ENCODE measurements around the gene PIK3C2G.

The PIK3C2G gene

GRCh38 chr12:18439541-18439940 is 178.2 kb downstream of the PIK3C2G start:
- no peak for DNase-seq (ENCODE audit: low read depth, low spot score)
- no peak overlapping the region for H3K4me3 ChIP-seq (ENCODE audit: low read length)

- DNase-seq (ENCODE audit: low read depth, low spot score) = no peak
- H3K4me3 ChIP-seq (ENCODE audit: low read length) = no peak overlapping the region
Measured at GRCh38 chr12:18443768-18444437, 182.6 kb downstream of the PIK3C2G start.

- no peak overlapping the region for H3K4me3 ChIP-seq (ENCODE audit: low read length)
- no peak for DNase-seq (ENCODE audit: low read depth, low spot score)
Measured at GRCh38 chr12:18446061-18446644, 184.8 kb downstream of the PIK3C2G start.

- H3K4me3 ChIP-seq (ENCODE audit: low read length) = no peak overlapping the region
Measured at GRCh38 chr12:18454330-18454729, 193.0 kb downstream of the PIK3C2G start.

GRCh38 chr12:18456344-18456743 is 195.0 kb downstream of the PIK3C2G start:
- no peak overlapping the region for H3K4me3 ChIP-seq (ENCODE audit: low read length)
- no peak for DNase-seq (ENCODE audit: low read depth, low spot score)

More at GRCh38 chr12:18454330-18454729, 193.0 kb downstream of the PIK3C2G start:
- no peak for DNase-seq (ENCODE audit: low read depth, low spot score)

- no peak for DNase-seq (ENCODE audit: low read depth, low spot score)
- H3K4me3 ChIP-seq (ENCODE audit: low read length) = no peak overlapping the region
Measured at GRCh38 chr12:18457362-18457761, 196.0 kb downstream of the PIK3C2G start.

- no peak for DNase-seq (ENCODE audit: low read depth, low spot score)
- no peak overlapping the region for H3K4me3 ChIP-seq (ENCODE audit: low read length)
Measured at GRCh38 chr12:18461758-18462157, 200.4 kb downstream of the PIK3C2G start.

- no peak for DNase-seq (ENCODE audit: low read depth, low spot score)
- no peak overlapping the region for H3K4me3 ChIP-seq (ENCODE audit: low read length)
Measured at GRCh38 chr12:18462442-18462841, 201.1 kb downstream of the PIK3C2G start.

- DNase-seq (ENCODE audit: low read depth, low spot score) = no peak
- H3K4me3 ChIP-seq (ENCODE audit: low read length) = no peak overlapping the region
Measured at GRCh38 chr12:18467620-18468245, 206.4 kb downstream of the PIK3C2G start.

- no peak for DNase-seq (ENCODE audit: low read depth, low spot score)
- no peak overlapping the region for H3K4me3 ChIP-seq (ENCODE audit: low read length)
Measured at GRCh38 chr12:18468246-18469075, 207.1 kb downstream of the PIK3C2G start.

- no peak for DNase-seq (ENCODE audit: low read depth, low spot score)
- H3K4me3 ChIP-seq (ENCODE audit: low read length) = no peak overlapping the region
Measured at GRCh38 chr12:18470251-18470650, 208.9 kb downstream of the PIK3C2G start.

- no peak for DNase-seq (ENCODE audit: low read depth, low spot score)
- H3K4me3 ChIP-seq (ENCODE audit: low read length) = no peak overlapping the region
Measured at GRCh38 chr12:18472304-18472703, 211.0 kb downstream of the PIK3C2G start.

GRCh38 chr12:18472806-18473205 is 211.5 kb downstream of the PIK3C2G start:
- no peak overlapping the region for H3K4me3 ChIP-seq (ENCODE audit: low read length)
- DNase-seq (ENCODE audit: low read depth, low spot score) = no peak

GRCh38 chr12:18476861-18477260 is 215.5 kb downstream of the PIK3C2G start:
- no peak overlapping the region for H3K4me3 ChIP-seq (ENCODE audit: low read length)
- DNase-seq (ENCODE audit: low read depth, low spot score) = no peak

GRCh38 chr12:18479256-18479655 is 217.9 kb downstream of the PIK3C2G start:
- no peak overlapping the region for H3K4me3 ChIP-seq (ENCODE audit: low read length)
- no peak for DNase-seq (ENCODE audit: low read depth, low spot score)

- DNase-seq (ENCODE audit: low read depth, low spot score) = no peak
- no peak overlapping the region for H3K4me3 ChIP-seq (ENCODE audit: low read length)
Measured at GRCh38 chr12:18482601-18483120, 221.3 kb downstream of the PIK3C2G start.

- no peak overlapping the region for H3K4me3 ChIP-seq (ENCODE audit: low read length)
- DNase-seq (ENCODE audit: low read depth, low spot score) = no peak
Measured at GRCh38 chr12:18483698-18484325, 222.5 kb downstream of the PIK3C2G start.

- no peak overlapping the region for H3K4me3 ChIP-seq (ENCODE audit: low read length)
- DNase-seq (ENCODE audit: low read depth, low spot score) = no peak
Measured at GRCh38 chr12:18486036-18486435, 224.7 kb downstream of the PIK3C2G start.

- no peak overlapping the region for H3K4me3 ChIP-seq (ENCODE audit: low read length)
- no peak for DNase-seq (ENCODE audit: low read depth, low spot score)
Measured at GRCh38 chr12:18487509-18487908, 226.2 kb downstream of the PIK3C2G start.

Data from Jurkat, Clone E6-1 (cell line).